ENCODE data around the gene SLC15A4. TPM values are rescaled to one million over a fixed set of nuclear protein-coding genes. Genes with fewer than 3 reads are reported as not detected.

The SLC15A4 gene
- total RNA-seq, 1 donor from 2014 or later: 34.0 TPM

DNA sequence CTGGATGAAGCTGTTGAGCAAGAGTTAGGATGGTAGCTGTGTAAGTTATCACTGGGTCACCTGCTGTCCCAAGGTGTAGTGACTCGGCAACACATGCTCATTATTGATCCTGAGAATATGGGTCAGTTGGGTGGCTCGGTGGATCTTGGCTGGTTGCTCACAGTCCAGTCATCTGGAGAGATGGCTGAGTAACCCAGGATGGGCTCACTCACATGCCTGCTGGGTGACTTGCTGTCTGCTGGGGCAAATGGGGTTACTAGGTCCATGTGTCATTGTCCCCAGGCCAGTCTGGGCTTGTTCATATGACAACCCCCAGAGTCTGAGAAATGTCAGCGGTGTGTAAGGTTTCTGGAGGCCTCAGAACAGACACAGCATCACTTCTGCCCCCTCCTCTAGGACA lies 69.5 kb downstream of the SLC15A4 start:
- TF ChIP-seq, protein P1, sequence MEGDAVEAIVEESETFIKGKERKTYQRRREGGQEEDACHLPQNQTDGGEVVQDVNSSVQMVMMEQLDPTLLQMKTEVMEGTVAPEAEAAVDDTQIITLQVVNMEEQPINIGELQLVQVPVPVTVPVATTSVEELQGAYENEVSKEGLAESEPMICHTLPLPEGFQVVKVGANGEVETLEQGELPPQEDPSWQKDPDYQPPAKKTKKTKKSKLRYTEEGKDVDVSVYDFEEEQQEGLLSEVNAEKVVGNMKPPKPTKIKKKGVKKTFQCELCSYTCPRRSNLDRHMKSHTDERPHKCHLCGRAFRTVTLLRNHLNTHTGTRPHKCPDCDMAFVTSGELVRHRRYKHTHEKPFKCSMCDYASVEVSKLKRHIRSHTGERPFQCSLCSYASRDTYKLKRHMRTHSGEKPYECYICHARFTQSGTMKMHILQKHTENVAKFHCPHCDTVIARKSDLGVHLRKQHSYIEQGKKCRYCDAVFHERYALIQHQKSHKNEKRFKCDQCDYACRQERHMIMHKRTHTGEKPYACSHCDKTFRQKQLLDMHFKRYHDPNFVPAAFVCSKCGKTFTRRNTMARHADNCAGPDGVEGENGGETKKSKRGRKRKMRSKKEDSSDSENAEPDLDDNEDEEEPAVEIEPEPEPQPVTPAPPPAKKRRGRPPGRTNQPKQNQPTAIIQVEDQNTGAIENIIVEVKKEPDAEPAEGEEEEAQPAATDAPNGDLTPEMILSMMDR (IDR thresholded peaks at IDR 0.05): no peak
- no peaks in the 10 kb centered on the region for H3K4me1 Mint-ChIP-seq (ENCODE audit: low read depth)
- H3K9me3 Mint-ChIP-seq (ENCODE audit: low read depth): peaks cover 5% of the 10 kb centered on the region
- H3K4me3 Mint-ChIP-seq (ENCODE audit: unreplicated experiment): no peak overlapping the region
- no peak for DNase-seq (ENCODE audit: low spot score)
- no peak overlapping the region for H3K27ac Mint-ChIP-seq (ENCODE audit: unreplicated experiment)
- peaks cover 6% of the 10 kb centered on the region for H3K27me3 Mint-ChIP-seq (ENCODE audit: low read depth)
- H3K36me3 Mint-ChIP-seq (ENCODE audit: low read depth): no peaks in the 10 kb centered on the region

DNA sequence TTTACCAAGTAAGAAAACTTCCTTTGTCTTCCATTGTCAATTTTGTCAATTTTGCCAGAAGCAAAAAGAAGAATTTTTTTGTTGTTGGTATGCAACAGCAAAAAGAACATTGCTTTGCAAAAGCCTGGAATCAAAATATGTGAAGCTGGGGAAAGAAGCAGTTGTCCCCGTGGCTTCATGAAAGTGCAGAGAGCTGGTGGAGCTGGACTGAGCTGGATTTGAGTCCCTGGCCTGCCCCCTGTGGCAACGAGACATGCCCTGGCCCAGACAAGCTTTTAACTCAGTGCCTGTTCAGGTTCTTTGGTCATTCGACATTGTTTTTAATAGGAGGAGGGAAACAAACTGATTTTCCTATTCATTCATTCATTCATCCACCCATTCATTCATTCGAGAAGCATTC lies 70.3 kb downstream of the SLC15A4 start:
- TF ChIP-seq, protein P1 (IDR thresholded peaks at IDR 0.05): no peak
- Mint-ChIP-seq H3K4me3 (ENCODE audit: unreplicated experiment) (no peak overlapping the region), H3K27ac (ENCODE audit: unreplicated experiment) (no peak overlapping the region), H3K27me3 (ENCODE audit: low read depth) (peaks cover 10% of the 10 kb centered on the region), H3K4me1 (ENCODE audit: low read depth) (no peaks in the 10 kb centered on the region), H3K36me3 (ENCODE audit: low read depth) (no peaks in the 10 kb centered on the region), H3K9me3 (ENCODE audit: low read depth) (peaks cover 5% of the 10 kb centered on the region)
- DNase-seq (ENCODE audit: low spot score): no peak

DNA sequence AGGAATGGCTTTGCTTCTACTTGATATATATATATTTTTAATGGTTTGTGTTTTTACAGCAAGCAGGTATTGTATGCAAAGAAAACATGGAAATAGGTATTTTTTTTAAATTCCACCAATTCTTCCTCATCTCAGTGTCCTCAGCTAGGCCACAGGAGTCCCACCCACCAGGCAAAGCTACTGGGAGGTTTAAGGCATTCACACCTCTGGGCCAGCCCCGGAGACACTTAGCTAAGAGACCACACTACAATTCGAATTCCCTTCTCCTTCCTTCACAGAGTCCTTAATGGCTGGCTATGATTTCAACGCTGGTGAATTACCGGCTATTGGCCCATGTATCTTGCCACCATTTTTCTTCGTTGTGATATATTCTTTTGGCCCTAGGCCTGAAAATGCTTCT lies 71.4 kb downstream of the SLC15A4 start:
- H3K4me3 Mint-ChIP-seq (ENCODE audit: unreplicated experiment): no peak overlapping the region
- H3K27me3 Mint-ChIP-seq (ENCODE audit: low read depth): peaks cover 4% of the 10 kb centered on the region
- no peak overlapping the region for H3K27ac Mint-ChIP-seq (ENCODE audit: unreplicated experiment)
- TF ChIP-seq, protein P1 (IDR thresholded peaks at IDR 0.05): no peak
- H3K9me3 Mint-ChIP-seq (ENCODE audit: low read depth): peaks cover 5% of the 10 kb centered on the region
- H3K4me1 Mint-ChIP-seq (ENCODE audit: low read depth): no peaks in the 10 kb centered on the region
- H3K36me3 Mint-ChIP-seq (ENCODE audit: low read depth): no peaks in the 10 kb centered on the region
- DNase-seq (ENCODE audit: low spot score): no peak

DNA sequence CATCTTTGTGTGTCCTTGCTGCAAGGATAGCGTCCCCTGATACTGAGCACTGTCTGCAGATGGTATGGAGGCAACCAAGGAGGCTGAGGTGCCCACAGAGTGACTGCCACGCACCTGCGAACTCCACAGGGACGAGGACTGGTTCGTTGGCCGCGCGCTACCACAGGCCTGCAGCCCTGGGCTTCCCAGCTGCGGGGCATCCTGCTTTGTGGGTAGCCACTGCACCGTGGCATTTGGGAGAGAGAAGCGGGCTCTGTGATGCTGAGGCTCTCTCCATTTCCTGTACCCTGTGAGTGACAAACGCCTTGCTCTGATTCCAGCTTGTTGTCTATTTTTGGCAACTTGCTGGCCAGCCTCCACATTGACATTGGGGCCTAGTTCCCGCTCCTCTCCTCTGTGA lies 76.3 kb downstream of the SLC15A4 start:
- no peak overlapping the region for H3K27ac Mint-ChIP-seq (ENCODE audit: unreplicated experiment)
- no peak for DNase-seq (ENCODE audit: low spot score)
- no peaks in the 10 kb centered on the region for H3K4me1 Mint-ChIP-seq (ENCODE audit: low read depth)
- TF ChIP-seq, protein P1 (IDR thresholded peaks at IDR 0.05): no peak
- no peaks in the 10 kb centered on the region for H3K9me3 Mint-ChIP-seq (ENCODE audit: low read depth)
- H3K27me3 Mint-ChIP-seq (ENCODE audit: low read depth): peaks cover 4% of the 10 kb centered on the region
- no peak overlapping the region for H3K4me3 Mint-ChIP-seq (ENCODE audit: unreplicated experiment)
- no peaks in the 10 kb centered on the region for H3K36me3 Mint-ChIP-seq (ENCODE audit: low read depth)

DNA sequence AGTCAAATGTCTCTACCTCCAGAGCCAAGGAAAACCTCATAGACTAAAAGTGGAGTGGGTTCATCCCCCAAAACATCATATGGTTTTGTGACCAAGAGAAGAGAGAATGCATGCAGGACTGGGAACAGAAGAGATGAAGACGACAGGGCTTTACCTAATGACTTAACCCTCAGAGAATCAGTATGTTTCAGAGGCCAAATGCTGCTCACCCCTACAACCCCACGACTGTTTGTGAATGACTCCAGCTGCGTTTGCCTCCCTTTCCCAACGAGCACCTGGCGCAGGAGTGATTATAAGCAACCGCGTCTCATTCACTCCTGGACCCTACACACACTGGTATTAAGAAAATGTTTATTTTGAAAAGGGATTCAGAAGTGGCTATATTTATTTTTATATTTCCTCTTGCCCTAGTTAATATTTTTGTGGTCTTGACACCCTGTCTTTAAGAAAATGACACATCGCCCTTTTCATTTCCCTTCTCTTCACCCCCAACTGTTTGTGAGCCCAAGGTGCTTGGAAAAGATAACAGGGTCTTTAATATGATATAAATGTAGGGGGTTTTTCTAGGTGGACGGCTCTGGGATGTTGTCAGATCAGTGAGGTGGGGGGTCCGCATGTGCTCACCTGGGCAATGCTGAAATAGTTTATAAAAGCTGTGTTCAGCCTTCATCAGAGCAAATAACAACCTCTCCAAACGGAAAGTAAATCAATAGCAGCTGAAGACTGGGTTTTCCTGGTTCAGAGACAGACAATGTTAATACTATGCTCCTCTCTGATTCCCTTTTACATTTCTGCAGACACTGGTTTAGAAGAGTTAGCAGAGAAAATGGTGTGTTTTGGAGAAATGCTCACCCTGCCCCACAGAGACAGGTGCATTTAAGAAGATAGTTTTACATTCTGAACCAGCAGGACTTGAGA lies 77.7 kb downstream of the SLC15A4 start:
- no peaks in the 10 kb centered on the region for H3K9me3 Mint-ChIP-seq (ENCODE audit: low read depth)
- no peaks in the 10 kb centered on the region for H3K36me3 Mint-ChIP-seq (ENCODE audit: low read depth)
- no peak overlapping the region for H3K4me3 Mint-ChIP-seq (ENCODE audit: unreplicated experiment)
- DNase-seq (ENCODE audit: low spot score): no peak
- H3K4me1 Mint-ChIP-seq (ENCODE audit: low read depth): no peaks in the 10 kb centered on the region
- H3K27ac Mint-ChIP-seq (ENCODE audit: unreplicated experiment): no peak overlapping the region
- peaks cover 4% of the 10 kb centered on the region for H3K27me3 Mint-ChIP-seq (ENCODE audit: low read depth)
- TF ChIP-seq, protein P1 (IDR thresholded peaks at IDR 0.05): no peak

Data from chondrocyte (in vitro differentiated cells).